AG09319 (cell line): ENCODE measurements around the gene CSRNP3.

Source experiments
- DNase-seq: peaks from one replicate; pipeline ENCODE4 v3.0.0-alpha.2; 2010; ENCODE audit warnings: low read depth; ENCODE audit errors: extremely low read depth
- TF ChIP-seq, protein P1 (sequence below): IDR thresholded peaks from 2 replicates; pipeline ENCODE4 v1.5.1; 2011; ENCODE audit warnings: low read depth, mild to moderate bottlenecking, inconsistent platforms, low read length, moderate library complexity

Gene CSRNP3

DNA sequence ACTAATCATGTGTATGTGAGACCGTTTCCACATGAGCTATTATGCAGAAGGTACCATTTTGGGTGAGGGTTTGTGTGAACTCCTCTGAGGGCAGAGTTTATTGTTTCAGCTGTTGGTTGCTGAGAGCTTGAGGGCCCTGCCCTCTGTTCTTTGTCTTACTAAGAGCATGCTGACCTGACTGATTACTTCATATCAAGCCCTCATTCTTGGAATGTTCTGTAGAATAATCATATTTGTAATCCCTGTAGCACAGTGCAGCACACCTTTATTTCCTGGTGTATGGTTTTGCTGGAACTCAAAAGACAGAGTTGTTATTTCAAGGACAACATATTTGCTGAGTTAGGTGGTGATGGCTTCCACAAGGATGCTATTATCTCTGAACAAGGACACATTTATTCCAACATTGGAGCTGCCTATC is 206.1 kb downstream of the CSRNP3 start:
- TF ChIP-seq, protein P1, sequence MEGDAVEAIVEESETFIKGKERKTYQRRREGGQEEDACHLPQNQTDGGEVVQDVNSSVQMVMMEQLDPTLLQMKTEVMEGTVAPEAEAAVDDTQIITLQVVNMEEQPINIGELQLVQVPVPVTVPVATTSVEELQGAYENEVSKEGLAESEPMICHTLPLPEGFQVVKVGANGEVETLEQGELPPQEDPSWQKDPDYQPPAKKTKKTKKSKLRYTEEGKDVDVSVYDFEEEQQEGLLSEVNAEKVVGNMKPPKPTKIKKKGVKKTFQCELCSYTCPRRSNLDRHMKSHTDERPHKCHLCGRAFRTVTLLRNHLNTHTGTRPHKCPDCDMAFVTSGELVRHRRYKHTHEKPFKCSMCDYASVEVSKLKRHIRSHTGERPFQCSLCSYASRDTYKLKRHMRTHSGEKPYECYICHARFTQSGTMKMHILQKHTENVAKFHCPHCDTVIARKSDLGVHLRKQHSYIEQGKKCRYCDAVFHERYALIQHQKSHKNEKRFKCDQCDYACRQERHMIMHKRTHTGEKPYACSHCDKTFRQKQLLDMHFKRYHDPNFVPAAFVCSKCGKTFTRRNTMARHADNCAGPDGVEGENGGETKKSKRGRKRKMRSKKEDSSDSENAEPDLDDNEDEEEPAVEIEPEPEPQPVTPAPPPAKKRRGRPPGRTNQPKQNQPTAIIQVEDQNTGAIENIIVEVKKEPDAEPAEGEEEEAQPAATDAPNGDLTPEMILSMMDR = no peak
- DNase-seq = no peak

DNA sequence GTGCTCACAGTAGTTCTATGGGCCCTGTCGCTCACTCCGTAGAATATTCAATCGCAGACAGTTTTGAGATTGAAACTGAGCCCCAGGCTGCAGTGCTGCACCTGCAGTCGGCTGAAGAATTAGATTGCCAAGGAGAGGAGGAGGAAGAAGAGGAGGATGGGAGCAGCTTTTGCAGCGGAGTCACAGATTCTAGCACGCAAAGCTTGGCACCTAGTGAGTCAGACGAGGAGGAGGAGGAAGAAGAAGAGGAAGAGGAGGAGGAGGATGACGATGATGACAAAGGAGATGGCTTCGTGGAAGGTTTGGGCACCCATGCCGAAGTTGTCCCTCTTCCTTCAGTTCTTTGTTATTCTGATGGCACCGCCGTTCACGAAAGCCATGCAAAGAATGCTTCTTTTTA is 209.4 kb downstream of the CSRNP3 start:
- TF ChIP-seq, protein P1 = no peak

DNA sequence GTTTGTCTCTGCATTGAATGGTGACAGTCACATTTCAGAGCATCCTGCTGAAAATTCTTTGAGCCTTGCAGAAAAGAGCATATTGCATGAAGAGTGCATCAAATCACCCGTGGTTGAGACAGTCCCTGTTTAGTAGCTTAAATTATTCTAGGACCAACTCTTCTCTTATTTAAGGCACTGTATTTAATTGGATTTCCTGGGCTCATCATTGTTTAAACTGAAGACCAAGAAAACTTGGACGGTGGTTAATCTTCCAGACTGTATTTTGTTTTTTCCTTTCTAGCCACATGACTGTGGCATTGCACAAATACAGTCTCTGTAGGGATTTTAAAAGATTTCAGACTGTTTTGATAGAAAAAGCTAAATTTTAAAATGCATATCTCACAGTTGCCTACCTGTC is 210.1 kb downstream of the CSRNP3 start:
- no peak for DNase-seq
- TF ChIP-seq, protein P1 = no peak

More for the DNA sequence above, 209.4 kb downstream of the CSRNP3 start:
- no peak for DNase-seq

DNA sequence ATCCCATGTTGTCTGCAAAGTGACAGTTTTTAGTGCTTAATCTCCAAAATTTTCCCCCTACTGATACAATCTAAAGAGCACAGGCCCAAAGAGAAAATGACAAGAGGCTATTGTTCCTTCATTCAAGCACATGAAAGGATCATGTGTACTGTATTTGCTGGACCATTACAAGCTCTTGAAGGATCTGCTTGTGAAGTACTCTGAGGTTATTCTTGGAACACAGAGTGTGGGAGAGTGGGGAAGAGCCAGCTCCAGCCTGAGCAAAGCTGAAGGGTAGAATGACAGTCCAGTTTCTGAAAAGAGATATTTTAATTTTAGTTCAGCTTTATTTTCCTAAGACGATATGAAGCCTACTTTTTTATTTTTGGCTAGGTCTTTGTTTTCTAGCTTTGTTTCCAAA is 212.3 kb downstream of the CSRNP3 start:
- DNase-seq = no peak
- TF ChIP-seq, protein P1 = no peak

DNA sequence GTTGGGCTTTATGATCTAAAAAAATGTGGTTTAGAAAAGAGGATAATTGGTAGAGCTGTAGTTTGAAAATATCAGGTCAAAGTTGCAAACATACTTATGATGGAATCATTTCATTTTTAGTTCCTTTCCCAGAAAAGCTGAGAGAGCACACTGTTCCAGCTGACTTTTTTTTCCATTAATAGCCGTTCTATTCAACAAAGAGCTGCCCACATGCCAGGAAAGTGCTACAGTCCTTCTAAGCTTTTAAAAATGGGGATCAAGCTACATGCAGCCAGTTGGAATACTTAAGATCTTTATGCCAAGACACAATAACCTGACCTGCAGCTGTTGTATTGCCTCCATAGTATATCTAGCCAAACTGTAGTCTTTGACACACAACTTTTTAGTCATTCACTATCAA is 213.0 kb downstream of the CSRNP3 start:
- TF ChIP-seq, protein P1 = no peak
- no peak for DNase-seq

DNA sequence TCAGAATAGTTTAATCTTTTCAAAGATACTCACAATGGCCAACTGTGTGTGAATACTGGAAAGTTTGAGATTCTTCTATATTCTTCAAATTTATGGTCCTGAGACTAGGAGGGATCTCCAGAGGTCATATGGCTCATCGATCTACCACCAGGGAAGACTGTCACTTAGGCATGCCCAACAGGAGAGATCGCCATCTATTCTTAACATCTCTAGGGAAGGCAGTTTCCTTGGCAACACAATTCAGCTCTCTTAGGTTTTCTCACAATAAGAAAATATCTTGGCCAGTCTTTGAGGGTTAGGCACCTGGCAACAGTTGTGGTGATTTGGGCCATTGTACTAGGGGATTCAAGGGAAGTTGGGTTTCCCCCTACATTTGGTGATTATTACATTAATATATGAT is 217.3 kb downstream of the CSRNP3 start:
- TF ChIP-seq, protein P1 = no peak
- no peak for DNase-seq

DNA sequence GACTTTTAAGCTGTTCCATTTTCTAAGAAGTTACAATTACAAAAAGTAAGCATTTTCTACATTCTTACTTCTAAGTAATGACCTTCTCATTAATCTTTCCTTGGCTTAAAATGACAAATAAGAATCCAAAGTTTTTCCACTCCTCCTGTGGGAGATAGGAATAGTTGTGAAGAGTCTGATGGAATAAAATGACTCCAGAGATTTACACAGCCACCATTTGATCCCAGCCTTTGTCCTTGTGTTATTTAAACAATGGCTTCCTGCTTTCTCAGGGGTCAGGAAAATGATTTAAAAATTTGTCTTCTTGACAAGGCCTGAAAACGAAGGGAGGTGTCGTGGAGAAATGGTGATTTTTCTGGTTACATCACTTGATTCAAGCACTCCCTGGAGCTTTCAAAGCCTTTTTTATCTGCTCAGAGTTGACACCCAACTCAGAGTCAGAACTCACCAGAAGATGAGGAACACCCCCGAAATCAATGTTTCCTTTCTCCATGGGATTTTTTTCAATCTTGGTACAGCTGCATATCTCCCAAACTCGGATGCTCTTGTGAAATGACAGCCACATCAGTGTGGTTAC is 218.0 kb downstream of the CSRNP3 start:
- DNase-seq = no peak
- TF ChIP-seq, protein P1 = no peak
